T follicular helper cell (primary cell): ENCODE data around the gene EEPD1.
"Not testable (repeated sequence)": the region's sequence is repeated elsewhere in the genome, so short reads cannot be mapped to it uniquely, and the experiment has no call there.

Experiments used
- DNase-seq: peaks from one replicate; pipeline ENCODE4 v3.0.0-alpha.2; 2020; ENCODE audit warnings: low read depth

Gene EEPD1

GRCh38 chr7:36258510-36259259 is 105.6 kb downstream of the EEPD1 start:
- not testable (repeated sequence) for DNase-seq

GRCh38 chr7:36260481-36260880 is 107.4 kb downstream of the EEPD1 start:
- DNase-seq, result no peak

- DNase-seq, result no peak
Measured at GRCh38 chr7:36261019-36261754, 108.1 kb downstream of the EEPD1 start.

- DNase-seq, result no peak
Measured at GRCh38 chr7:36262309-36263094, 109.4 kb downstream of the EEPD1 start.

- DNase-seq, result no peak
Measured at GRCh38 chr7:36263095-36263484, 110.0 kb downstream of the EEPD1 start.

- DNase-seq, result no peak
Measured at GRCh38 chr7:36264123-36264801, 111.2 kb downstream of the EEPD1 start.

- DNase-seq, result no peak
Measured at GRCh38 chr7:36264913-36265516, 112.0 kb downstream of the EEPD1 start.

- DNase-seq, result no peak
Measured at GRCh38 chr7:36265680-36266079, 112.6 kb downstream of the EEPD1 start.

- DNase-seq, result no peak
Measured at GRCh38 chr7:36266190-36266589, 113.1 kb downstream of the EEPD1 start.

- DNase-seq, result no peak
Measured at GRCh38 chr7:36266683-36267082, 113.6 kb downstream of the EEPD1 start.

GRCh38 chr7:36272211-36272566 is 119.1 kb downstream of the EEPD1 start:
- no peak for DNase-seq

GRCh38 chr7:36272567-36273269 is 119.7 kb downstream of the EEPD1 start:
- no peak for DNase-seq

GRCh38 chr7:36273836-36274235 is 120.8 kb downstream of the EEPD1 start:
- no peak for DNase-seq

GRCh38 chr7:36275735-36276284 is 122.8 kb downstream of the EEPD1 start:
- DNase-seq, result no peak

- DNase-seq, result no peak
Measured at GRCh38 chr7:36276428-36277248, 123.6 kb downstream of the EEPD1 start.

GRCh38 chr7:36277249-36277542 is 124.1 kb downstream of the EEPD1 start:
- DNase-seq, result no peak

- DNase-seq, result no peak
Measured at GRCh38 chr7:36278069-36278619, 125.1 kb downstream of the EEPD1 start.

GRCh38 chr7:36278620-36279172 is 125.6 kb downstream of the EEPD1 start:
- no peak for DNase-seq

- no peak for DNase-seq
Measured at GRCh38 chr7:36279200-36279925, 126.3 kb downstream of the EEPD1 start.
